Peyer's patch (tissue), 4 donors: ENCODE results near the gene RHOU.

Source experiments
- CTCF ChIP-seq, 6 experiments: fragments of 450-650 bp in 4 of 6; fragments of 200-600 bp in 2 of 6; sonication (generic) in 1 of 6; IDR thresholded peaks; one replicate each; pipeline ENCODE4 v1.5.1; 2017 to 2019; ENCODE audit warnings: antibody characterized with exemption in 6 of 6, mild to moderate bottlenecking in 3 of 6, moderate library complexity in 1 of 6
- POLR2A ChIP-seq, 2 donors: fragments of 450-650 bp; IDR thresholded peaks; one replicate each; pipeline ENCODE4 v1.5.1; 2017; ENCODE audit warnings: antibody characterized with exemption in 2 of 2, mild to moderate bottlenecking in 2 of 2, moderate library complexity in 2 of 2

GRCh38 chr1:228743405-228743804 lies 8.1 kb downstream of the RHOU start:
- TF ChIP-seq CTCF (IDR thresholded peaks at IDR 0.05) (no peak), POLR2A (IDR thresholded peaks at IDR 0.05) (no peak)
